ENCODE results near the gene HMBS. TPM values are rescaled to one million over a fixed set of nuclear protein-coding genes. Genes with fewer than 3 reads are reported as not detected.
A peak's percentile ranks its signal among the peaks of the same experiment; 100 is the strongest.
"Not testable (repeated sequence)": the region's sequence is repeated elsewhere in the genome, so short reads cannot be mapped to it uniquely, and the experiment has no call there.

The HMBS gene
- total RNA-seq, 4 donors from 2014 or later: 1.2 to 27.1 (median 9.8) TPM

- H3K9me3 ChIP-seq: no peaks in the 10 kb centered on the region
- no peak overlapping the region for H3K27ac ChIP-seq
- H3K36me3 ChIP-seq: peaks cover 0 to 90% of the 10 kb centered on the region in 2 donors
- no peak for ATAC-seq
- H3K4me3 ChIP-seq: no peak overlapping the region
- H3K27me3 ChIP-seq: no peaks in the 10 kb centered on the region
- 100% methylated on average over 1 of the region's 3 CpGs; no CpG with 5 or more reads in 1 of the 2 donors for WGBS, 2 donors (ENCODE audit: low coverage in 1 of 2)
- peaks cover 0 to 16% (median 0%) of the 10 kb centered on the region in 3 donors for H3K4me1 ChIP-seq
- no peak for TF ChIP-seq CTCF (IDR thresholded peaks at IDR 0.05)
- no peak for TF ChIP-seq POLR2A (IDR thresholded peaks at IDR 0.05)
- TF ChIP-seq EP300 (IDR thresholded peaks at IDR 0.05): no peak
- TF ChIP-seq POLR2AphosphoS5 (IDR thresholded peaks at IDR 0.05): no peak
Observed at GRCh38 chr11:119130662-119131061, 46.0 kb downstream of the HMBS start.

GRCh38 chr11:119134389-119134978 lies 49.8 kb downstream of the HMBS start:
- H3K27ac ChIP-seq: no peak overlapping the region
- no peak for ATAC-seq
- H3K9me3 ChIP-seq: no peaks in the 10 kb centered on the region
- H3K36me3 ChIP-seq: peaks cover 0 to 60% of the 10 kb centered on the region in 2 donors
- no peaks in the 10 kb centered on the region for H3K27me3 ChIP-seq
- no peak overlapping the region for H3K4me3 ChIP-seq
- 60 to 83% methylated on average over 1 to 3 of the region's 4 CpGs for WGBS, 2 donors (ENCODE audit: low coverage in 1 of 2)
- TF ChIP-seq EP300 (IDR thresholded peaks at IDR 0.05) (no peak), POLR2A (IDR thresholded peaks at IDR 0.05) (no peak), POLR2AphosphoS5 (IDR thresholded peaks at IDR 0.05) (no peak), CTCF (IDR thresholded peaks at IDR 0.05) (peak in 1 of 4 experiments; percentile 23)
- H3K4me1 ChIP-seq: no peaks in the 10 kb centered on the region

GRCh38 chr11:119139276-119139675 lies 54.6 kb downstream of the HMBS start:
- H3K27ac ChIP-seq, H3K9me3 ChIP-seq, ATAC-seq, H3K4me3 ChIP-seq, H3K4me1 ChIP-seq: not testable (repeated sequence)
- peaks cover 0 to 12% of the 10 kb centered on the region in 2 donors for H3K36me3 ChIP-seq
- WGBS, 2 donors (ENCODE audit: low coverage in 1 of 2): 78 to 82% methylated on average over 4 to 10 of the region's 10 CpGs
- peaks cover 12% of the 10 kb centered on the region for H3K27me3 ChIP-seq

Other genes starting within 250 kb of the HMBS start
- under 1 TPM in 1 of 4 donors, not detected in 3; 0.08 TPM for gene CXCR5, start 201.0 kb upstream of the HMBS start, total RNA-seq
- gene BCL9L, start 159.0 kb upstream of the HMBS start, total RNA-seq: 10 to 100 TPM; 24.6 to 66.2 (median 30.8) TPM
- gene UPK2, start 128.6 kb upstream of the HMBS start, total RNA-seq: not detected
- not detected for gene FOXR1, start 113.1 kb upstream of the HMBS start, total RNA-seq
- gene CENATAC, start 86.7 kb upstream of the HMBS start, total RNA-seq: 10 to 100 TPM in 3 of 4 donors, 1 to 10 TPM in 1; 5.8 to 90.3 (median 40.0) TPM
- gene RPS25, start 66.5 kb upstream of the HMBS start, total RNA-seq: 1,000 to 10,000 TPM; 1,381 to 2,808 (median 2,000) TPM
- 10 to 100 TPM; 44.4 to 69.0 (median 52.1) TPM for gene TRAPPC4, start 66.1 kb upstream of the HMBS start, total RNA-seq
- 10 to 100 TPM; 10.1 to 11.6 (median 11.1) TPM for gene SLC37A4, start 54.0 kb upstream of the HMBS start, total RNA-seq
- 10 to 100 TPM; 37.8 to 63.0 (median 57.9) TPM for gene HYOU1, start 27.7 kb upstream of the HMBS start, total RNA-seq
- 10 to 100 TPM; 23.9 to 45.6 (median 35.8) TPM for gene VPS11, start 17.1 kb upstream of the HMBS start, total RNA-seq
- gene DPAGT1, start 17.0 kb downstream of the HMBS start, total RNA-seq: 10 to 100 TPM; 10.7 to 28.1 (median 21.4) TPM
- 10 to 100 TPM in 1 of 4 donors, 1 to 10 TPM in 3; 3.4 to 13.3 (median 8.3) TPM for gene C2CD2L, start 22.5 kb downstream of the HMBS start, total RNA-seq
- gene HINFP, start 36.7 kb downstream of the HMBS start, total RNA-seq: 10 to 100 TPM; 19.0 to 30.2 (median 23.3) TPM
- 1 to 10 TPM in 1 of 4 donors, under 1 TPM in 2, not detected in 1; 0.20 to 1.1 (median 0.40) TPM for gene ABCG4, start 64.2 kb downstream of the HMBS start, total RNA-seq
- 10 to 100 TPM; 12.1 to 41.4 (median 17.7) TPM for gene NLRX1, start 83.8 kb downstream of the HMBS start, total RNA-seq
- gene NHERF4, start 100.6 kb downstream of the HMBS start, total RNA-seq: under 1 TPM in 1 of 4 donors, not detected in 3; 0.19 TPM
- gene CBL, start 121.5 kb downstream of the HMBS start, total RNA-seq: 10 to 100 TPM; 20.2 to 29.2 (median 25.1) TPM
- gene MCAM, start 232.2 kb downstream of the HMBS start, total RNA-seq: 1,000 to 10,000 TPM in 3 of 4 donors, 100 to 1,000 TPM in 1; 702 to 1,904 (median 1,177) TPM
- 10 to 100 TPM; 13.0 to 39.6 (median 17.1) TPM for gene RNF26, start 249.6 kb downstream of the HMBS start, total RNA-seq